Sigmoid colon (tissue), 7 donors: ENCODE data around the gene MASP1. TPM values are rescaled to one million over a fixed set of nuclear protein-coding genes. Genes with fewer than 3 reads are reported as not detected.

Experiments
- DNase-seq: peaks from one replicate; pipeline ENCODE4 v3.0.0-alpha.2; 2019
- H3K27ac ChIP-seq, 4 donors: fragments of 200-600 bp; sonication (generic); one replicate each; pipeline ENCODE4 v1.5.1; 2016 to 2019; ENCODE audit warnings: mild to moderate bottlenecking in 1 of 4
- H3K27me3 ChIP-seq, 3 donors: fragments of 200-600 bp; sonication (generic); one replicate each; pipeline ENCODE4 v1.5.1; 2019; ENCODE audit warnings: mild to moderate bottlenecking in 1 of 3
- H3K36me3 ChIP-seq, 4 donors: fragments of 200-600 bp; sonication (generic); one replicate each; pipeline ENCODE4 v1.5.1; 2016 to 2019
- H3K4me1 ChIP-seq, 4 donors: fragments of 200-600 bp; sonication (generic); one replicate each; pipeline ENCODE4 v1.5.1; 2017 to 2019
- H3K4me3 ChIP-seq, 4 donors: fragments of 200-600 bp; sonication (generic); one replicate each; pipeline ENCODE4 v1.5.1; 2017 to 2019; ENCODE audit warnings: mild to moderate bottlenecking in 2 of 4, moderate library complexity in 1 of 4
- H3K9me3 ChIP-seq, 4 donors: fragments of 200-600 bp in 3 of 4; sonication (generic) in 3 of 4; one replicate each; pipeline versions ENCODE4 v1.5.1 to v1.6.1; 2013 to 2019
- EP300 ChIP-seq, 4 donors: sonication (generic); formaldehyde crosslinking; IDR thresholded peaks; one replicate each; pipeline ENCODE4 v1.6.1; 2017; ENCODE audit warnings: antibody characterized with exemption in 4 of 4
- POLR2A ChIP-seq, 2 donors: fragments of 450-650 bp; IDR thresholded peaks; one replicate each; pipeline ENCODE4 v1.6.1; 2016; ENCODE audit warnings: antibody characterized with exemption in 2 of 2, mild to moderate bottlenecking in 2 of 2, moderate library complexity in 2 of 2
- POLR2AphosphoS5 ChIP-seq, 4 donors: sonication (generic); formaldehyde crosslinking; IDR thresholded peaks; one replicate each; pipeline ENCODE4 v1.6.1; 2017; ENCODE audit warnings: antibody characterized with exemption in 4 of 4
- WGBS, 2 donors: extraction: QIAGEN DNeasy Blood & Tissue Kit; methylation state at CpG; one replicate each; pipeline ENCODE4 v1.1.7; 2013; 5-methylcytosine and 5-hydroxymethylcytosine counted together
- intact Hi-C: fragments of 100-400 bp; cut with DNase I; formaldehyde crosslinking; loops from one replicate; pipeline ENCODE4 v1.15.1; 2023
- polyA plus RNA-seq, 3 donors: library from polyadenylated mRNA; stranded (reverse); fragments of 200-250 nt; gene quantifications; one replicate each; pipeline ENCODE4 v1.2.3, GENCODE V29; 2013
- total RNA-seq, 4 donors: library from RNA; depleted of rRNA; stranded (reverse); fragments of >200 nt; gene quantifications; one replicate each; pipeline ENCODE4 v1.1.0, GENCODE V29; 2016
- TF ChIP-seq, protein P1 (sequence below), 4 experiments: fragments of 450-650 bp in 3 of 4; fragments of 200-600 bp in 1 of 4; IDR thresholded peaks; one replicate each; pipeline ENCODE4 v1.5.1; 2016 to 2019; ENCODE audit warnings: antibody characterized with exemption in 4 of 4, mild to moderate bottlenecking in 3 of 4, moderate library complexity in 2 of 4
- donor health status: healthy with polysubstance abuse.
- donor health status: Bipolar disorder and iron deficiency.
- donor health status: healthy.

Gene MASP1
- total and polyA plus RNA-seq, 7 donors = 0.69 to 236 (median 93.5) TPM

DNA sequence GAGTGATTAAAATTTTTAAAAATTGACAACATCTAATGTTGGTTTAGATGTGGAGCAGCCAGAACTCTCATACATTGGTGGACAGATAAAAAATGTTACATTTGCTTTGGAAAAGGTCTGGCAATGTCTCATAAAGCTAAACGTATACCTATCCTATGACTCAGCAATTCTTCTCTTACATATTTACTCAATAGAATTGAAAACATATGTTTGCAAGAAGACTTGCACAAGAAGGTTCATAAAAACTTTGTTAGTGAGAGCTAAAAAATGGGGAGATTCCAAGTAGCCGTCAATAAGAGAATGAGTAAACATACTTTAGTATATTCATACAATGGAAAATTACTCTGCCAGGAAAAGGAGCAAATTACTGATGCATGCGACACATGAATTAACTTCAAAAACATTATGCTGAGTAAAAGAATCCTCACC lies 30.0 kb downstream of the MASP1 start:
- no peaks in the 10 kb centered on the region for H3K27me3 ChIP-seq
- H3K9me3 ChIP-seq = no peaks in the 10 kb centered on the region
- H3K36me3 ChIP-seq = peaks cover 0 to 45% (median 27%) of the 10 kb centered on the region in 4 donors
- WGBS, 2 donors = 77 to 83% methylated on average over 3 of the region's 3 CpGs
- H3K4me1 ChIP-seq = peaks cover 0 to 43% (median 41%) of the 10 kb centered on the region in 4 donors
- no peak for DNase-seq
- H3K27ac ChIP-seq = peak overlapping the region in 1 of 4 donors; percentile 17
- no peak for TF ChIP-seq EP300 (IDR thresholded peaks at IDR 0.05)
- no peak overlapping the region for H3K4me3 ChIP-seq
- intact Hi-C loops = no loop called here

DNA sequence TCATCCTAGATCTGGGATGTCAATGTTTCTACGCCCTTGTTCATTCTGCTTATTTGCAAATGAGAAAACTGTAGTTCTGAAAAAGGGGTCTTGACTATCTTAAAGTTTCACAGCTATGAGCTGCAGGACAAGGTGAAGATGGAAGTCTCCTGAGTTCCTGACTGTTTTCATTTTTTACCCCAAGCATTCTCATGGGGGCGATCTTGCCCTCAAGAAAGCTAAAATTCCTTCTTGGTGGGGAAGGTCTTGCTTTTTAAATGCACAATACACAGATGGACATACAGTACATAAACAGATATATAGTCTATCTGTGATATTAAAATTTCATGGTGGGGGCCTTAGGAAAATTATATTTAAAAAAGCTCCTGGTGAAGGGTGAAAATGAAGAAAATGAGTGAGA lies 32.4 kb downstream of the MASP1 start:
- no peak for TF ChIP-seq EP300 (IDR thresholded peaks at IDR 0.05)
- TF ChIP-seq POLR2A (IDR thresholded peaks at IDR 0.05) = no peak
- TF ChIP-seq, protein P1, sequence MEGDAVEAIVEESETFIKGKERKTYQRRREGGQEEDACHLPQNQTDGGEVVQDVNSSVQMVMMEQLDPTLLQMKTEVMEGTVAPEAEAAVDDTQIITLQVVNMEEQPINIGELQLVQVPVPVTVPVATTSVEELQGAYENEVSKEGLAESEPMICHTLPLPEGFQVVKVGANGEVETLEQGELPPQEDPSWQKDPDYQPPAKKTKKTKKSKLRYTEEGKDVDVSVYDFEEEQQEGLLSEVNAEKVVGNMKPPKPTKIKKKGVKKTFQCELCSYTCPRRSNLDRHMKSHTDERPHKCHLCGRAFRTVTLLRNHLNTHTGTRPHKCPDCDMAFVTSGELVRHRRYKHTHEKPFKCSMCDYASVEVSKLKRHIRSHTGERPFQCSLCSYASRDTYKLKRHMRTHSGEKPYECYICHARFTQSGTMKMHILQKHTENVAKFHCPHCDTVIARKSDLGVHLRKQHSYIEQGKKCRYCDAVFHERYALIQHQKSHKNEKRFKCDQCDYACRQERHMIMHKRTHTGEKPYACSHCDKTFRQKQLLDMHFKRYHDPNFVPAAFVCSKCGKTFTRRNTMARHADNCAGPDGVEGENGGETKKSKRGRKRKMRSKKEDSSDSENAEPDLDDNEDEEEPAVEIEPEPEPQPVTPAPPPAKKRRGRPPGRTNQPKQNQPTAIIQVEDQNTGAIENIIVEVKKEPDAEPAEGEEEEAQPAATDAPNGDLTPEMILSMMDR (IDR thresholded peaks at IDR 0.05) = no peak
- no peak for TF ChIP-seq POLR2AphosphoS5 (IDR thresholded peaks at IDR 0.05)
- H3K36me3 ChIP-seq = peaks cover 0 to 69% (median 39%) of the 10 kb centered on the region in 4 donors

DNA sequence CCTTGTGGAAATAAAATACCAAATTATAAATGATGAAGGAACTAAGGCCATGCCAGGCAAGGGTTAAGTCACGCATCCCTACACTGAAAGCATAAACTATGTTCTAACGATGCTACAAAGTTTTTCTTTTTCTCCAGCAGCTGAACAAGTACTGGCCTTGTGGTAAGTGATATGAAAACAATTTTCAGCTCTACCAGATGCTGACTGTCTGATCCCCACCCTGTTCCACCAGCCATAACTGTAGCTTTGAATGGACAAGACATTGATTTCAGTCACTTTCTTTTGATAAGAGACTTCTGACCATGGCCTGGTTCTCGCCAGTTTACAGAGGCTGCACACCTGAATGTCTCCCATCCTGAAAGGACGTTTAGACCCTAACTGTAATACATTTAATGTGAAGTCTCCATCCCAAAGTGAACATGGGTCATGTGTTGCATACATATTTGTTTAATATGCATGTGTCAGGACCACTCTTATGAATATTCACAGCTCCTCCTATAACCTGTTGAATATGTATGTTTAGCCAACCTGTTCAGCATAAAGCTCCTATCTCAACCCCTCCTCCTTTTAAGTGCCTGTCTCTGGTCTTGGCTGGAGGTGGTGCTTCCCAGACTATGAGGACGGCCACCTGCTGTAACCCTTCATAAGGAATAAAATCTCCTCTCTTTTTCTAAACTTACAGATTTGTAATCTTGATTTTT lies 33.4 kb downstream of the MASP1 start:
- H3K9me3 ChIP-seq = no peaks in the 10 kb centered on the region
- WGBS, 2 donors = 76 to 78% methylated on average over 5 of the region's 5 CpGs

More for the DNA sequence above, 32.4 kb downstream of the MASP1 start:
- H3K4me3 ChIP-seq = no peak overlapping the region
- 65 to 88% methylated on average over 2 of the region's 2 CpGs for WGBS, 2 donors
- intact Hi-C loops = no loop called here
- H3K4me1 ChIP-seq = peaks cover 0 to 20% (median 17%) of the 10 kb centered on the region in 4 donors
- no peaks in the 10 kb centered on the region for H3K27me3 ChIP-seq
- H3K9me3 ChIP-seq = no peaks in the 10 kb centered on the region
- no peak for DNase-seq
- no peak overlapping the region for H3K27ac ChIP-seq

DNA sequence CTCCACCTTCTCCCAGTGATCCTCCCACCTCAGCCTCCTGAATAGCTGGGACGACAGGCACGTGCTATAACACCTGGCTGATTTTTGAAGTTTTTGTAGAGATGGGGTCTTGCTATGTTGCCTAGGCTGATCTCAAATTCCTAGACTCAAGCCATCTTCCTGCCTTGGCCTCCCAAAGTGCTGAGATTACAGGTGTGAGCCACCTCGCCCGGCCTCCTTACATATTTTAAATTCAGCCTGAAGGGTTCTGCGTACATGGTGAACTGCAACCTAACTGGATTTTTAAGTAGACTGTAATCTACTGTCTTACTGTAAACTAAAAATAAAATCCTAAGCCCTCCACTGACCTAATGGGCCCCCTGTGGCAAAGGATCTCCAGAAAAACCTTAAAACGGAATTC lies 34.1 kb downstream of the MASP1 start:
- WGBS, 2 donors = 93 to 95% methylated on average over 6 of the region's 6 CpGs
- intact Hi-C loops = no loop called here
- Histone ChIP-seq H3K27me3 (no peaks in the 10 kb centered on the region), H3K36me3 (peaks cover 0 to 86% (median 53%) of the 10 kb centered on the region in 4 donors), H3K4me3 (no peak overlapping the region), H3K27ac (no peak overlapping the region), H3K9me3 (no peaks in the 10 kb centered on the region), H3K4me1 (peaks cover 0 to 6% (median 2%) of the 10 kb centered on the region in 4 donors)
- TF ChIP-seq EP300 (IDR thresholded peaks at IDR 0.05) (no peak), POLR2A (IDR thresholded peaks at IDR 0.05) (no peak), POLR2AphosphoS5 (IDR thresholded peaks at IDR 0.05) (no peak)
- TF ChIP-seq, protein P1 (IDR thresholded peaks at IDR 0.05) = no peak
- DNase-seq = no peak

More for the DNA sequence above, 33.4 kb downstream of the MASP1 start:
- Histone ChIP-seq H3K4me3 (no peak overlapping the region), H3K27me3 (no peaks in the 10 kb centered on the region), H3K4me1 (peaks cover 0 to 11% (median 9%) of the 10 kb centered on the region in 4 donors), H3K27ac (no peak overlapping the region), H3K36me3 (peaks cover 0 to 79% (median 48%) of the 10 kb centered on the region in 4 donors)
- TF ChIP-seq POLR2AphosphoS5 (IDR thresholded peaks at IDR 0.05) (no peak), POLR2A (IDR thresholded peaks at IDR 0.05) (no peak), EP300 (IDR thresholded peaks at IDR 0.05) (no peak)
- TF ChIP-seq, protein P1 (IDR thresholded peaks at IDR 0.05) = no peak
- DNase-seq = no peak
- intact Hi-C loops = no loop called here

DNA sequence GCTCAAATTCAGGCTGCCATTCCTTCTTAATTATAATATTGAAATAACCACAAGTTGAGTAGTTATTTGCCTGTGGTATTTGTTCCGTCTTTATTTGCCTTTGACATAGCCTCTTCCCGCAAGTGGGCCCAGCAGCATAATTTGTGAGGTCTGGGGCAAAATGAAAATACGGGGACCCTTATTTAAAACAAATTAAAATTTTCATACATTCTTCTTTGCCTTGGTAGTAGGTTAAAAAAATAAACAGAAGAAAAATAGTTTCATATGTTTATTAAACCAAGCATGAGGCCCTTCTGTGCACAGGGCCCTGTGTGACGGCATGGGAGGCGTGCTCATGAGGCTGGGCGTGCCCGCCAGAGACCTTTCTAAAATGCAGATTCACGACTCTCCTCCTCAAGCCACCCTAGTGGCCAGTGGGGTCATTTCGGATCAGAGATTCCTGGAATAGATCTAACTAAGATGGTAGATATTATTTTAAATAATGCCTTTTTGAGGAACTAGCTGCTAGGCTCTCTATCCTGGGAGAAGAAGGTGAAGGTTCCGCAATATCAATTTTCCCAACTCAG lies 35.4 kb downstream of the MASP1 start:
- DNase-seq = no peak
- Histone ChIP-seq H3K27ac (no peak overlapping the region), H3K4me1 (no peaks in the 10 kb centered on the region), H3K4me3 (no peak overlapping the region), H3K9me3 (no peaks in the 10 kb centered on the region), H3K27me3 (no peaks in the 10 kb centered on the region), H3K36me3 (peaks cover 0 to 99% (median 58%) of the 10 kb centered on the region in 4 donors)
- no peak for TF ChIP-seq POLR2A (IDR thresholded peaks at IDR 0.05)
- TF ChIP-seq EP300 (IDR thresholded peaks at IDR 0.05) = no peak
- TF ChIP-seq POLR2AphosphoS5 (IDR thresholded peaks at IDR 0.05) = no peak
- WGBS, 2 donors = 93 to 95% methylated on average over 10 of the region's 10 CpGs
- intact Hi-C loops = no loop called here
